ENCODE results near the gene PPRC1. TPM values are rescaled to one million over a fixed set of nuclear protein-coding genes. Genes with fewer than 3 reads are reported as not detected.

PPRC1 gene
- total RNA-seq, 2 donors from 2014 or later: 17.0 to 36.1 TPM

GRCh38 chr10:102121739-102122372 lies 11.0 kb upstream of the PPRC1 start:
- Histone ChIP-seq H3K9me3 (no peaks in the 10 kb centered on the region), H3K9ac (ENCODE audit: low read depth in 2 of 2, low read length in 2 of 2) (peak overlapping the region in 1 of 2 donors; percentile 92), H3K27me3 (no peaks in the 10 kb centered on the region), H3K4me1 (peaks cover 16% of the 10 kb centered on the region), H3K36me3 (no peaks in the 10 kb centered on the region), H3K4me3 (no peak overlapping the region), H3K27ac (peak overlapping the region; percentile 84)
- TF ChIP-seq CTCF (IDR thresholded peaks at IDR 0.05): no peak
- DNase-seq: no peak
- intact Hi-C loops (cut with DNase I): no loop called here

GRCh38 chr10:102122450-102122849 lies 10.4 kb upstream of the PPRC1 start:
- no peaks in the 10 kb centered on the region for H3K9me3 ChIP-seq
- intact Hi-C loops (cut with DNase I): no loop called here
- H3K36me3 ChIP-seq: no peaks in the 10 kb centered on the region
- no peaks in the 10 kb centered on the region for H3K27me3 ChIP-seq
- peak overlapping the region; percentile 84 for H3K27ac ChIP-seq
- no peak for TF ChIP-seq CTCF (IDR thresholded peaks at IDR 0.05)
- H3K4me1 ChIP-seq: peaks cover 16% of the 10 kb centered on the region
- no peak overlapping the region for H3K9ac ChIP-seq (ENCODE audit: low read depth in 2 of 2, low read length in 2 of 2)
- no peak overlapping the region for H3K4me3 ChIP-seq
- no peak for DNase-seq

- Histone ChIP-seq H3K9me3 (no peaks in the 10 kb centered on the region), H3K9ac (ENCODE audit: low read depth in 2 of 2, low read length in 2 of 2) (no peak overlapping the region), H3K27me3 (no peaks in the 10 kb centered on the region), H3K4me1 (peaks cover 8% of the 10 kb centered on the region), H3K27ac (no peak overlapping the region), H3K4me3 (no peak overlapping the region), H3K36me3 (no peaks in the 10 kb centered on the region)
- DNase-seq: no peak
- TF ChIP-seq CTCF (IDR thresholded peaks at IDR 0.05): no peak
- intact Hi-C loops (cut with DNase I): no loop called here
Measured at GRCh38 chr10:102123223-102123622, 9.6 kb upstream of the PPRC1 start.

- no peaks in the 10 kb centered on the region for H3K36me3 ChIP-seq
- TF ChIP-seq CTCF (IDR thresholded peaks at IDR 0.05): no peak
- intact Hi-C loops (cut with DNase I): no loop called here
- H3K9ac ChIP-seq (ENCODE audit: low read depth in 2 of 2, low read length in 2 of 2): no peak overlapping the region
- H3K4me3 ChIP-seq: no peak overlapping the region
- H3K27ac ChIP-seq: no peak overlapping the region
- H3K4me1 ChIP-seq: peaks cover 12% of the 10 kb centered on the region
- no peak for DNase-seq
- H3K27me3 ChIP-seq: no peaks in the 10 kb centered on the region
- H3K9me3 ChIP-seq: no peaks in the 10 kb centered on the region
Measured at GRCh38 chr10:102131286-102132170, 1.3 kb upstream of the PPRC1 start.

- H3K9me3 ChIP-seq: no peaks in the 10 kb centered on the region
- no peaks in the 10 kb centered on the region for H3K27me3 ChIP-seq
- no peak for TF ChIP-seq CTCF (IDR thresholded peaks at IDR 0.05)
- H3K4me3 ChIP-seq: peak overlapping the region; percentile 88
- H3K36me3 ChIP-seq: no peaks in the 10 kb centered on the region
- H3K9ac ChIP-seq (ENCODE audit: low read depth in 2 of 2, low read length in 2 of 2): peak overlapping the region in 1 of 2 donors; percentile 84
- intact Hi-C loops (cut with DNase I): no loop called here
- DNase-seq: no peak
- peaks cover 12% of the 10 kb centered on the region for H3K4me1 ChIP-seq
- peak overlapping the region; percentile 91 for H3K27ac ChIP-seq
Measured at GRCh38 chr10:102132193-102132562, 662 bp upstream of the PPRC1 start.
